SJSA1 (cell line): ENCODE results near the gene UBAC1. TPM values are rescaled to one million over a fixed set of nuclear protein-coding genes. Genes with fewer than 3 reads are reported as not detected.
"Not testable (repeated sequence)": the region's sequence is repeated elsewhere in the genome, so short reads cannot be mapped to it uniquely, and the experiment has no call there.

Experiments
- DNase-seq, 2 experiments: peaks; one replicate each; pipeline ENCODE4 v3.0.0-alpha.2; 2015 to 2020; ENCODE audit warnings: low spot score in 2 of 2, low read depth in 1 of 2
- H3K27ac ChIP-seq: fragments of 250-450 bp; sonication (Bioruptor Pico); 2 replicates; pipeline ENCODE4 v1.5.1; 2020; ENCODE audit warnings: mild to moderate bottlenecking, moderate library complexity
- H3K27me3 ChIP-seq: fragments of 250-450 bp; sonication (Bioruptor Pico); replicated peaks from 2 replicates; pipeline ENCODE4 v1.5.1; 2020; ENCODE audit warnings: mild to moderate bottlenecking, moderate library complexity
- H3K36me3 ChIP-seq: fragments of 250-450 bp; sonication (Bioruptor Pico); 2 replicates; pipeline ENCODE4 v1.5.1; 2020; ENCODE audit warnings: mild to moderate bottlenecking
- H3K4me1 ChIP-seq: fragments of 250-450 bp; sonication (Bioruptor Pico); replicated peaks from 2 replicates; pipeline ENCODE4 v1.6.1; 2021; ENCODE audit warnings: mild to moderate bottlenecking
- H3K4me3 ChIP-seq: fragments of 250-450 bp; sonication (Bioruptor Pico); 2 replicates; pipeline ENCODE4 v1.5.1; 2020; ENCODE audit warnings: mild to moderate bottlenecking
- H3K9me3 ChIP-seq: fragments of 250-450 bp; sonication (Bioruptor Pico); replicated peaks from 2 replicates; pipeline ENCODE4 v1.5.1; 2020; ENCODE audit warnings: mild to moderate bottlenecking
- total RNA-seq: library from RNA; depleted of rRNA; stranded (reverse); fragments of >200 nt; shearing (Covaris generic); gene quantifications from 2 replicates; pipeline ENCODE4 v1.2.3, GENCODE V29; 2014

Gene UBAC1
- total RNA-seq, 1 experiment from 2014 or later: 51.6 TPM

- Histone ChIP-seq H3K4me1 (peaks cover 20% of the 10 kb centered on the region), H3K9me3 (no peaks in the 10 kb centered on the region), H3K27ac (no peak overlapping the region; the same call in 1 of the 2 replicates), H3K4me3 (no peak overlapping the region), H3K27me3 (no peaks in the 10 kb centered on the region), H3K36me3 (peaks cover 15% of the 10 kb centered on the region)
- DNase-seq: no peak
Measured at GRCh38 chr9:135927195-135928013, 33.8 kb downstream of the UBAC1 start.

- H3K4me1 ChIP-seq: peaks cover 20% of the 10 kb centered on the region
- H3K9me3 ChIP-seq: no peaks in the 10 kb centered on the region
- DNase-seq: peak; percentile 89 to 96
- no peaks in the 10 kb centered on the region for H3K27me3 ChIP-seq
- H3K4me3 ChIP-seq: no peak overlapping the region
- peaks cover 14% of the 10 kb centered on the region for H3K36me3 ChIP-seq
- peak overlapping the region; percentile 69 for H3K27ac ChIP-seq
Measured at GRCh38 chr9:135926402-135927194, 34.6 kb downstream of the UBAC1 start.

GRCh38 chr9:135925496-135926133 lies 35.6 kb downstream of the UBAC1 start:
- Histone ChIP-seq H3K9me3 (no peaks in the 10 kb centered on the region), H3K27ac (no peak overlapping the region), H3K27me3 (no peaks in the 10 kb centered on the region), H3K4me1 (peaks cover 20% of the 10 kb centered on the region), H3K4me3 (no peak overlapping the region), H3K36me3 (peaks cover 9% of the 10 kb centered on the region)
- no peak for DNase-seq

- H3K4me1 ChIP-seq: peaks cover 20% of the 10 kb centered on the region
- no peak for DNase-seq
- no peak overlapping the region for H3K27ac ChIP-seq
- no peaks in the 10 kb centered on the region for H3K27me3 ChIP-seq
- H3K36me3 ChIP-seq: peaks cover 9% of the 10 kb centered on the region
- no peak overlapping the region for H3K4me3 ChIP-seq
- H3K9me3 ChIP-seq: no peaks in the 10 kb centered on the region
Measured at GRCh38 chr9:135924628-135925338, 36.4 kb downstream of the UBAC1 start.

GRCh38 chr9:135923508-135923907 lies 37.7 kb downstream of the UBAC1 start:
- Histone ChIP-seq H3K9me3 (no peaks in the 10 kb centered on the region; the same call in 1 of the 2 replicates), H3K27ac (no peak overlapping the region), H3K4me3 (no peak overlapping the region), H3K36me3 (peaks cover 9% of the 10 kb centered on the region), H3K4me1 (peaks cover 20% of the 10 kb centered on the region), H3K27me3 (no peaks in the 10 kb centered on the region)
- no peak for DNase-seq

GRCh38 chr9:135921749-135922310 lies 39.3 kb downstream of the UBAC1 start:
- Histone ChIP-seq H3K36me3 (peaks cover 9% of the 10 kb centered on the region), H3K4me1 (peaks cover 7% of the 10 kb centered on the region), H3K27me3 (no peaks in the 10 kb centered on the region), H3K27ac (no peak overlapping the region), H3K9me3 (peaks cover 5% of the 10 kb centered on the region), H3K4me3 (no peak overlapping the region)
- no peak for DNase-seq

GRCh38 chr9:135920973-135921585 lies 40.1 kb downstream of the UBAC1 start:
- Histone ChIP-seq H3K9me3 (peaks cover 9% of the 10 kb centered on the region), H3K27ac (no peak overlapping the region), H3K4me3 (no peak overlapping the region), H3K27me3 (no peaks in the 10 kb centered on the region), H3K36me3 (peaks cover 9% of the 10 kb centered on the region), H3K4me1 (no peaks in the 10 kb centered on the region; the same call in 1 of the 2 replicates)
- no peak for DNase-seq

GRCh38 chr9:135920256-135920930 lies 40.8 kb downstream of the UBAC1 start:
- no peaks in the 10 kb centered on the region for H3K4me1 ChIP-seq
- H3K27ac ChIP-seq: no peak overlapping the region
- no peaks in the 10 kb centered on the region for H3K27me3 ChIP-seq
- peaks cover 13% of the 10 kb centered on the region for H3K36me3 ChIP-seq
- H3K9me3 ChIP-seq: peaks cover 13% of the 10 kb centered on the region
- DNase-seq: no peak
- no peak overlapping the region for H3K4me3 ChIP-seq

GRCh38 chr9:135919318-135919890 lies 41.8 kb downstream of the UBAC1 start:
- Histone ChIP-seq H3K36me3 (peaks cover 23% of the 10 kb centered on the region), H3K27ac (no peak overlapping the region), H3K4me3 (no peak overlapping the region), H3K9me3 (peaks cover 20% of the 10 kb centered on the region), H3K4me1 (no peaks in the 10 kb centered on the region), H3K27me3 (no peaks in the 10 kb centered on the region)
- DNase-seq: no peak

GRCh38 chr9:135916227-135916626 lies 44.9 kb downstream of the UBAC1 start:
- H3K4me1 ChIP-seq, H3K27ac ChIP-seq, DNase-seq, H3K27me3 ChIP-seq, H3K4me3 ChIP-seq: not testable (repeated sequence)
- Histone ChIP-seq H3K9me3 (peaks cover 20% of the 10 kb centered on the region), H3K36me3 (peaks cover 44% of the 10 kb centered on the region)

GRCh38 chr9:135914921-135915320 lies 46.3 kb downstream of the UBAC1 start:
- Histone ChIP-seq H3K27me3 (no peaks in the 10 kb centered on the region), H3K36me3 (peaks cover 54% of the 10 kb centered on the region), H3K4me1 (no peaks in the 10 kb centered on the region), H3K9me3 (peaks cover 20% of the 10 kb centered on the region), H3K27ac (no peak overlapping the region), H3K4me3 (no peak overlapping the region)
- DNase-seq: no peak

- not testable (repeated sequence) for H3K27me3 ChIP-seq, H3K4me3 ChIP-seq, H3K27ac ChIP-seq, DNase-seq
- Histone ChIP-seq H3K9me3 (peaks cover 12% of the 10 kb centered on the region), H3K4me1 (peaks cover 19% of the 10 kb centered on the region), H3K36me3 (peaks cover 61% of the 10 kb centered on the region)
Measured at GRCh38 chr9:135911233-135911632, 49.9 kb downstream of the UBAC1 start.
